Esophagus squamous epithelium (tissue), 4 donors: ENCODE results near the gene CEP57L1.

ENCODE experiments used
- CTCF ChIP-seq, 6 experiments: fragments of 450-650 bp in 4 of 6; fragments of 200-600 bp in 2 of 6; sonication (generic) in 2 of 6; IDR thresholded peaks; one replicate each; pipeline ENCODE4 v1.5.1; 2016 to 2019; ENCODE audit warnings: antibody characterized with exemption in 6 of 6, mild to moderate bottlenecking in 4 of 6, moderate library complexity in 4 of 6
- POLR2A ChIP-seq, 4 donors: fragments of 450-650 bp; IDR thresholded peaks; one replicate each; pipeline ENCODE4 v1.6.1; 2017; ENCODE audit warnings: antibody characterized with exemption in 4 of 4, mild to moderate bottlenecking in 4 of 4, moderate library complexity in 3 of 4

DNA sequence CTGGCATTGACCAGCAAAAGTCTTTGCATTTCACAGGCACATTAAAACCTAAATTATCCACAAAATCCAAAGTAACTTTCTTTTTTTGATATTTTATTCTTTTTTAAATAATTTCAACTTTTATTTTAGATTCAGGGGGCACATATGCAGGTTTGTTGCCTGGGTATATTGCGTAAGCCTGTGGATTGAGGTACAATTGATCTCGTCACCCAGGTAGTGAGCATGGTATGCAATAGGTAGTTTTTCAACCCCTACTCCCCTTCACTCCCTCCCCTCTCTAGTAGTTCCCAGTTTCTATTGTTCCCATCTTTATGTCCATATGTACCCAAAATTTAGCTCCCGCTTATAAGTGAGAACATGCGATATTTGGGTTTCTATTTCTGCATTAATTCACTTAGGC is 97.6 kb downstream of the CEP57L1 start:
- TF ChIP-seq CTCF (IDR thresholded peaks at IDR 0.05) (no peak), POLR2A (IDR thresholded peaks at IDR 0.05) (no peak)
